Astrocyte of the spinal cord (primary cell): ENCODE results near the gene ZCCHC7.
A peak's percentile ranks its signal among the peaks of the same experiment; 100 is the strongest.

Experiments
- DNase-seq: peaks from one replicate; pipeline ENCODE4 v3.0.0; 2011; ENCODE audit warnings: low read depth, low spot score
- H3K4me3 ChIP-seq: 2 replicates; pipeline ENCODE4 v1.5.1; 2011; ENCODE audit warnings: low read depth, mild to moderate bottlenecking, low read length, moderate library complexity
- CTCF ChIP-seq: IDR thresholded peaks from 2 replicates; pipeline ENCODE4 v1.5.1; 2012; ENCODE audit warnings: low read depth, mild to moderate bottlenecking, low read length, inconsistent platforms
- in situ Hi-C: cut with HindIII; loops from 2 replicates; pipeline ENCODE4 v1.10.0; 2017; ENCODE audit warnings: low sequenced_read_pairs

ZCCHC7 gene

GRCh38 chr9:37121881-37122280, 1.5 kb downstream of the ZCCHC7 start:
- TF ChIP-seq CTCF, result no peak
- in situ Hi-C loops, result no loop called here
- H3K4me3 ChIP-seq, result peak overlapping the region; percentile 76
- DNase-seq, result no peak

- no peak overlapping the region for H3K4me3 ChIP-seq
- no peak for DNase-seq
- in situ Hi-C loops, result no loop called here
- no peak for TF ChIP-seq CTCF
Observed at GRCh38 chr9:37126214-37126788, 5.9 kb downstream of the ZCCHC7 start.

- in situ Hi-C loops, result no loop called here
- no peak for DNase-seq
- TF ChIP-seq CTCF, result no peak
- H3K4me3 ChIP-seq, result no peak overlapping the region
Observed at GRCh38 chr9:37127018-37127417, 6.6 kb downstream of the ZCCHC7 start.

- in situ Hi-C loops, result no loop called here
- no peak for DNase-seq
- no peak overlapping the region for H3K4me3 ChIP-seq
- TF ChIP-seq CTCF, result no peak
Observed at GRCh38 chr9:37128051-37128450, 7.7 kb downstream of the ZCCHC7 start.

GRCh38 chr9:37134166-37134565, 13.8 kb downstream of the ZCCHC7 start:
- in situ Hi-C loops, result no loop called here
- TF ChIP-seq CTCF, result no peak
- H3K4me3 ChIP-seq, result no peak overlapping the region
- no peak for DNase-seq

- H3K4me3 ChIP-seq, result no peak overlapping the region
- in situ Hi-C loops, result no loop called here
- DNase-seq, result no peak
- TF ChIP-seq CTCF, result no peak
Observed at GRCh38 chr9:37141015-37141414, 20.6 kb downstream of the ZCCHC7 start.

- H3K4me3 ChIP-seq, result no peak overlapping the region
- in situ Hi-C loops, result no loop called here
- no peak for TF ChIP-seq CTCF
- peak; percentile 42 for DNase-seq
Observed at GRCh38 chr9:37144762-37145161, 24.4 kb downstream of the ZCCHC7 start.
